ENCODE measurements around the gene LRRC31.
A peak's percentile ranks its signal among the peaks of the same experiment; 100 is the strongest.

The LRRC31 gene

DNA sequence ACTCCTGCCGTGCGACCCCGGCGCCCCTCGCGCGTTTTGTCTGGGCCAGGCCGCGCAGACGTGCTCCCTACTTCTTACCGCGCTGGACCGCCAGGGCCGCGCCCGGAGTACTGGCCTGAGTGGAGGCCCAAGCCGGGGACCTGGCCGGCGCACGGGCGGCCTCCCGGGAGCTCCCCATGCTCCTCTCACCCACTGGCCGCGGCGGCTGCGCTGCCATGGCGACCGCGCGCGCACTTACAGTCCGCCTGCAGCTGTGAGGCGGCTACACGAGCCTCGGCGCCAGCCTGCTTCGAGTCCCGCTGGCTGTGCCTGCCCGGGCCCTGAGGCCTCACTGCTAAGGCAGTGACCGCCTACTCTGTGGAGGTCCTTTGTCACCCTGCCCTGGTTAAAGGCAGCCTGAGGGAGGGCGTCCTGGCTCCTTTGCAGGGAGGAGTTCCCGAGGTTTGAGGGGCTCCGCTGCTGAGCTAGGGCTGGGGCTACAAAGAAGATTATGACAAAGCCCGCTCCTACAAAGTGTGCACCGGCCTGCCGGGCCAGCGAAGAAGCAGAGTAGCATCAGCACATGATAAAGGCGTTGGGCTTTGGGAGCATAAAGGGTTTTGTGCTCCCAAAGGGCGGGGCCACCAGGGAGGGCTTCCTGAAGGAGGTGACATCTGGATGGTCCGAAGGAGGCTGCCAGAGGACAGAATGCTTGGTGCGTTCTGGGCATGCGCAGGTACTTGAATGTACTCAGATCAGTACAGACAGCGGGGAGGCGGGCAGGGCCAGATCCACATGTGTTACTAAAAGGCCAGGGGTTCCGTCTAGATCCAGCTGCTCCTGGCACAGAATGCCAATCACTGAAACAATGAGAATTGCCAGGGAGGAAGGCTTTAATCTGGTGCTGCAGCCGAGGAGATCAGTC, 57.2 kb downstream of the LRRC31 start, which contains the start of the genes LRRC34 and LRRIQ4:
Gene LRRC34 (minus strand): TSS at position 573 of the 904 bp plus-strand sequence. CDS start 356 bp downstream, at position 217.
Gene LRRIQ4 (plus strand): TSS at position 539 of the 904 bp plus-strand sequence. CDS start 9,052 bp downstream, outside the sequence.
- peak; percentile 18 to 78 (median 45) for DNase-seq

DNA sequence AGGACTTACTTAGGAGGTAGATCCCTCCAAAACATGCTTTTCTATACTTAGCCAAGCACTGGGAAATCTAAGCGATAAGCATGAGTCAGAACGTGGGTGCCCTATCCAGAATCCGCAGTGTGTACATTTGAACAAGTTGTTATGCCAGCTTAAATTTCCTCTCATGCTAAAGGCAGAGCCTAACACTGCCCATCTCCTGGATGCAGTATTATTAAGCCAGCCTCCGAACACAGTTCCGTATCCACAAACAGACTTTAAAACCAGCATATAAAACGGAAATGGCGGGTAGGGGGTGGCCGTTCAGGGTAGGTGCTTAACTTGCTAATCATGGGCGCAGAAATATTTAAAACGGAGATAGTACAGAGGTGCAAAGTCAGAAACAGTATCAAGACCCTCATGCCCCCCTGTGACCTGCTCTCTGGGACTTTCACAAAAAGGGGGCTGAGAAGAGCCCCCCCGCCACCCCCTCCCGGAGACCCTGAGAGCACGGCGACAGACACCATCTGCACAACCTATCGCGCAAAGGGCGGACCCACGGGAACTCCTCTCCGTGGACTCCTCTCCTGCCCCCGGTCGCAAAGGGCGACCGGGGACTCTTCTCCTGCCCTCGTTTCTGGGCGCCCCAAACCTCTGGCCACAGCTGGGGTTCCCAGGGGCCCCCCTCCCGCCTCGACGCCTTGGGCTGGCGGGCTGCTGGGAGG, 58.0 kb downstream of the LRRC31 start:
- peak in 1 of 5 experiments; percentile 43 for DNase-seq

DNA sequence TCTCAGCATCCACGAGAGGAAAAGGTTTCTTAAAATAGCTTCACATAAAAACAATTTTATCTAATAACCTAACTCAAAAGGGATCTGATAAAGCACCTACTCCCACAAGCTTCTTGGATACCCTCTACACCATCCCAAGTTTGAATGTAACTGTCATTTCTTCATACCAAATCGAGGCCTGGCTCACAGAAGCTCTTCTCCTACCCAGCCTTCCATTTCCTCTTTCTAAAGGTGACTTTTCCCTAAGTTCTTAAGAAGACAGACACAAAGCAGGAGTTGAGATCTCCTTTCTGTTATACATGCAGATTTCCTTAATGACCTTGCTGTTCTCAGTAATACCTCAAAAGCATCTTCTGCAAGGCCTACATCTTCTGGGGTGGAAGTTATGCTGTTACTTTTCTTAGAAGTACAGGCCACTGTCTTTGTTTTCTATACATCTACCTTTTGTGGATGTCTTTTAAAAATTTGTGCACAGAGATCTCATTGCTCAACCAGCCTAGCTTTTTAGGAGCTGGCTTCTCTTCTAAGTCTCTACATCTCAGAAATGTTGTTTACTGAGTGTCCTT, 60.4 kb downstream of the LRRC31 start:
- no peak for DNase-seq

DNA sequence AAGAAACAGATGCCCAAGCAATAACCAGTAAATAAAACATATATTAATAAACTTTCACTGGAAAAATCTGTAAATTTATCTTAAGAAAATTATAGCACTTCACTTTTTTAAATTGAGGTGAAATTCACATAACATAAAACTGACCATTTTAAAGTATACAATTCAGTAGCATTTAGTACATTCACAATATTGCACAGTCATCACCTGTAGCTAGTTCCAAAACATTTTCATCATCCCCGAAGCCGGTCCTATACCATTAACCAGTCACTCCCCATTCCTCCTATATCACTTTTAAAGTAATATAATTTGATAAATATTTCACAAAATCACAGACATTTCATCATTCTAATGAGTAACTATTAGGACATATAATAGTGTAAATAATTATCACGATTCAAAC, 65.1 kb downstream of the LRRC31 start:
- no peak for DNase-seq

DNA sequence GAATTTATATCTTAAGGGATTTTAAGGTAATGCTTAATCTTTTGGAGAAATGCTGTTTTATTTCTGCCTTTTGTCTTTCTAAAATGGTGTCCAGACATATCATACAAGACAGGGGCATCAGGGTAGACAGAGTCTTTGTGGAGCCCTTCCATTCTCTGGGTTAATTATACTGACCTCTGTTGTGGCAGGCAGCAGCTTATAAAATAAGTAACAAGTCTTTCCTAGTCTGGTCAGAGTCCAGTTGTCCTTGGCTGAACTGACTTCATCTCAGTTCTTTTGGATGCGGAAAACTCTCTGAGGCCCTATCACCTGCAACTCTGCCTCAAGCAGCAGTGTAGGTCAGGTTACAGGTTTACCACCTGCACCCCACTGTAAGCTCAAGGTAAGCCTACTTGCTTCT, 77.4 kb downstream of the LRRC31 start:
- DNase-seq: no peak

DNA sequence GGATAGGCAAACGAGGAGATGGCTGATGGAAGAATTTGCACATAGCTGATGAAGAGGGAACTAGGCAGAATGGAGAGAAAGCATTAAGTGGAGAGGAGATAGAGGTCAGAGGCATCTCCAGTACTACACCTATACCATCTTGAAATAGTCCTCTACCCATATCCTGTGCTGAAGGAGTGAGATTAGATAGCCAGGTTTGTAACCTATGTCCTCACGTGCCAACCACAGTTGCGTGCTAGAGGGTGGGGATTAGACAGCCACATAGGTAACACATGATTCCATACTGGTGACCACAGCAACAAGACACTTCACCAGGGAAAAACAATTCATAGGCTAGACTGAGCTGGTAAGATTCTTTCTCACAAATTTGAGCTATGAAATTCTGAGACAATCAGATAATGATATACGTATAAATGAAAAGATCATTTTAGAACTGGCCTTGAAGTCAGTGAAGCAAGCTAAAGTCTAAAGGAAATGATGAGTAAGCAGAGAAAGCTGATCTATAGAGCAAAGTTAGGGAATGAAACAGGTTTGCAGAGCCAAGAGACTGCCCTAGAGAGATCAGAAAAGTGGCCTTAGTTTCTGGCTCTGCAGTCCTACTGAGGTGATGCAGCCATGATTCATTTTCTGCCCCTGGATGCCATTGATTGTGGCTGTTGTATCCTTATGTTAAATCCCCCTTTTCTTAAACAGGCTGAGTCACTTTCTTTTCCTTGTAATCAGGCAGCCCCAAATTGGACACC, 78.9 kb downstream of the LRRC31 start:
- DNase-seq: no peak

DNA sequence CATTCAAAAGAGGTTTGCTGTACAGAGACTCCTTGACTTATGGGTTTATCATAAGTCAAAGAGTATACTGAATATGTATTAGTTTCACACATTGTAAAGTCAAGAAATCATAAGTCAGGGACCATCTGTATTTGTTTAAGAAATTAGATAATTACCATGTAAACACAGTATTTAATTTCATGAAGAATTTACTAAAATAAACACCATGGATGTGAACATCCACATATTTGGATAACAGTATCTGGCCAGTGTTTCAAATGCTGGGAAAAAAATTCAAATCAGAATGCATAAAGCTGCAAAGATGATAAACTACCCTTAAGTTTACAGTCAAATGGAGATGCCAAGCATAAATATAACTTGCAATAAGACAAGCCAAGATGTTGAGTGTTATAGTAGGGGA, 79.5 kb downstream of the LRRC31 start:
- no peak for DNase-seq

All from T-helper 2 cell (primary cell).